ENCODE data around the gene PRR5L.
"Not testable (repeated sequence)": the region's sequence is repeated elsewhere in the genome, so short reads cannot be mapped to it uniquely, and the experiment has no call there.

The PRR5L gene

DNA sequence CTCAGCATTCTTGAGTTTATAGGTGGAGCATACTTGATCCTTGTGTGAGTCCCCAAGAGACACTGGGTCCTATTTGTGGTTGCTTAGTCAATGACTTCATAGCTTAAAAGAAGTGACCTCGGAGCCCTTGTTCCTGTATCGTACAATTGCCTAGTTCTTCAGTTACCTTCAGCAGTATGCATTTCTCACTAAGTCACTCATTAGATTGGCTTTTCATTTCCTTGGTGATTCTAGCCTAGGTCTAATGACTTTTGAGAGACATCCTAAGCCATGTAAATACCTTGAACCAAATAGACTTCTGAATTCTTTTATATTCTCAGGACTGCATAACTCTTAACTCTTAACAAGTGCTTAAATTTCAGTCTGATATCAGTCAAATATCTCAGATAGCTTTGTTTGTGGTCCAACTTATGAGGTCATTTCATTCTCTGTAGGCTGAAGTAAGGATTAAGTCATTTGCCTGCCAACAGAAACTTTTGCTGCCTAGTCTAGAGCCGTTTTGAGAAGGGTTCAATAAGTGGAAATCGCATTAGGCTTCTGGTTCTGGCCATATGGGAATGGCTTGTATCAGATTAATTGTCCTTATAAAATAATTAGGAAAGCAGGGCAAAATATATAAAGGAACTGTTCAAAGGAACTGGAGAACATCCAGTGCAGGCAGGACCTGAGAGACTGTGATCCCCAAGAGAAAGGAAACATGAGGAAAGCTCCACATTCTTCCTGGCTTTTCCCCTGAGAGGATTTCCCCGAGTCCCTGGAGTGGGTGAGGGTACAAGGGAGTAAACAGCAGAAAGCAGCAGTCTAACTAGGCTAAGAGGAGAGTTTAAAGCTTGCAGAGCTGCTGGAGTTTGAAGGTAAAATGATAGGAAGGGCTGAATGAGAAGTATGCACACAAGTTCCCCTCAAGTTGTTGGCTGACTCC is 174.1 kb downstream of the PRR5L start:
- DNase-seq: peak; percentile 49

DNA sequence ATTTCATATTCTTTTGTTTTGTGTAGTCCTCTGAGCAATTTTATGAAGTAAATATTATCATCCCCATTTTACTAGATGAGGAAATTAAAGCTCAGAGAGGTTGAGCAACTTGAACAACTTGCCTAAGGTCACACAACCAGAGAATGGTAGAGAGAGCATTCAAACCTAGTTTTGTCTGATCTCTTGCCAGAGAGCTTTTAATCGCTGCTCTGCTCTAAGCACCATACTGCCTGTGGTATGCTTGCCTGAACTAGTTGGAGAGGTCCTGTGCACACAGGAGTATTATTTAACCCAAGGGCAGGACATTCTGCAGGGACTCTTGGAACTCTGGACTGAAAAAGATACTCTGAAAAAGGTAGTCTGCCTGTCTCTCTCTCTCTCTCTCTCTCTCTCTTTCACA is 175.5 kb downstream of the PRR5L start:
- DNase-seq: no peak

DNA sequence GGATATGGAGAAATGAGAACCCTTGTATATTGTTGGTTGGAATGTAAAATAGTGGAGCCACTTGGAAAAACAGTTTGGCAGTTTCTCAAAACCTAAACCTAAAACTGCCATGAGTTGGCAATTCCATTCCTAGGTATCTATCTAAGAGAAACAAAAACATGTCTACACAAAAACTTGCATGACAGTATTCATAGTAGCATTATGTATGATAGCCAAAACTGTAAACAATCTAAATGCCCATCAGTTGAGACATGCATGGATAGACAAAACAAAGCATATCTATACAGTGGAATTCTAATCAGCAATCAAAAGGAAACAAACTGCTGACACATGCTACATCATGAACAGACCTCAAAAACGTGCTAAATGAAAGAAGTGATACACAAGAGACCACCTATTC is 179.1 kb downstream of the PRR5L start:
- DNase-seq: no peak

DNA sequence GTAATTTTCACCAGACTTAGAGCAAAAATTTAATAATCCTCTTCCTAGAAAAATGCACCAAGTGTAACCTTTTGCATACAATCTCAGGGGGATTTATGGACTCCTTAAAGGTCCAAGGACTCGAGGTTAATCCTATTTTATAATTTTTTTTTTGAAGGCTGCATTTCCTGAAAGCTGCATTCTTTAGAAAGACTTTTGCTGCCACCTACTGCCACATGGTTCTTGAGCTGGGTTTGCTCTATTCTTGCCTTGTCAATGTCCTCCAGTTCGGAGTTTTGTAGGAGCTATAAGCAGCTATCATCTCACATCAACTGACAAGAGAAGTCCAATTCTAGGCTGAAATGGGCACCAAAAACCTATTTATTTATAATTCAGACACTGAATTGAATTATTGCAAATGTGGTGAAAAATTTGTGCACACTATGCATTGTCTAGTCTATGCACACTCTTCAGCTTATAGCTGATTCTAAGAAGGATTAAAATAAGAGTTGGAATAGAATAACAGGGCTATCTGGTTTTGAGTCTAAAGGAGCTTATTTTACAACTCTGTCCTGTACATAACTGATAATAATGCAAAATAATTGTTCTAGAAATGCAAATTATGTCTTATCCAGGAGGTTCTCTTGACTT is 182.7 kb downstream of the PRR5L start:
- DNase-seq: peak; percentile 22

DNA sequence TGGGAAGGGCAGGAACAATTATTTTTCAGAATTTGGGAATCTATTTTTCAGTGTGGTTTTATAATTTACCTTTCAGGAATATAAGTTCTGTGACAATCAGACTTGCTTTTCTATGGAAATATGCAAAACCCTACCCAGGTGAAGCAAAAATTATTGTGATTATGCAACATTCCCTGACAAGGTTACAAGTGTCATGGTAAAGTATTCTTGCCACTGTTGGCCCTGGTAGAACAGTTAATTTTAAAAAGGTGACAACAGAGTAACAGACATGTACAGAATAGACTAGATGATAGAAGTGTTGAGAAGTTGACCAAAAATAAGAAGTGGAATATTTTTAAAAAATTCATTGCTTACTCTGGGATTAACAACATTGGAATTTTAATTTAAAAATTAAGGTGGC is 184.7 kb downstream of the PRR5L start:
- DNase-seq: no peak

DNA sequence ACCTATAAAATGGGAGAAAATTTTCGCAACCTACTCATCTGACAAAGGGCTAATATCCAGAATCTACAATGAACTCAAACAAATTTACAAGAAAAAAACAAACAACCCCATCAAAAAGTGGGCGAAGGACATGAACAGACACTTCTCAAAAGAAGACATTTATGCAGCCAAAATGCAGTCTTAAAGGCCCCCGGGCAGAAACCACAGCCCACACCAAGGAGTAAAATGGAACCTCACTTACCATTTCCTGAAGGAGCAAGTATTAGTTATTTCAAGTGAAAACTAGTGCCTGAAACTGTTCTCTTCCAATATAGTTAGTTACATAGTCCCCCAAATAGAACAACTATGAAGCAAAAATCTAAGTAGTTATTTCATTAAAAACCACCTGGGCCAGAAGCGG is 187.0 kb downstream of the PRR5L start:
- not testable (repeated sequence) for DNase-seq

DNA sequence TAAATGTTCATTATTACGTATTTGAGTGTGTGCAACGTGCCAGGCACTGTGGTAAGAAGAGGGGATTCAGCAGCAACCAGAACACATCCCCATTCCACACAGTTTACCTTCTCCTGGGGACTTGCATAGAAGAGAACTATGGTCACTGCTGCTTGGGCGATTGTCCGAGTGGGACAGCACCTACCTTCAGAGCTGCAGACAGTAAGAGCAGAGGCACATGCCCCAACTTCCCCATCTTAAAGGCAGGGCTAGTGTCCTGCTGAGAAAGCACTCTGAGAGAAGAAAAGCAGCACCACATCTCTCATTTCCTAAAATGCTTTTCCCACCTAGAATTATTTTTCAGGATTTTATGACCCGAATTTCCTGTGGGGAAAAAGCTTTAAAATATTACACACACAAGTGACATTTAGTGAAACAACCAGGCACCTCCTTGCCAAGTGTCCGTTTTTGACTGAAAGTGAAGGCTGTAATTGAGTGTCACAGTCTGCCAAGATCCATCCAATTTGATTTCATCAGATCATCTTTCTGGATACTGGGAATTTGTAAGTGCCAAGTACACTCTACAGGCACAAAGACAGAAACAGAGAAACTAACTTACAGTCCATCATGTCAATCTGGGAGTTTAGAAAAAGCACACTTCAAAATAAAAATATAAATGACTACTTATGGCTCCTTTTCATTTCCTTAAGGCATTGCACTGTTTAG is 189.4 kb downstream of the PRR5L start:
- DNase-seq: no peak

DNA sequence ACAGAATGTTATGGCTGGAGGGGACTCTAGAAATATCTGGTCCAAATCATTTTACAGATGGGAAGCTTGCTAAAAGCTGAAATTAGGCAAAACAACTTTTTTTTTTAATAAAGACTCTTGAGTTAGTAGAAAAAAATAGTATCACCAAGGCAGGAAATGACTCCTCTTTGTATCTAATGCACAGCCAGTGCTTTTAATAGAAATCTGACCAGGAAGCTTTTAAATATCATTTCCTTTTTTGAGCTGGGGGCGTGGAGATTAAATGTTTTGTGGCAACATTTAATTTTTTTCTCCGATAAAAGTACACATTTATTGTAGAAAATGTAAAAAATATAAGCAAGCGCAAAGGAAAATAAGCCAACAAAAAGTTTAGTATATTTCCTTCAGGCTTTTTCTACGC is 191.5 kb downstream of the PRR5L start:
- DNase-seq: no peak

DNA sequence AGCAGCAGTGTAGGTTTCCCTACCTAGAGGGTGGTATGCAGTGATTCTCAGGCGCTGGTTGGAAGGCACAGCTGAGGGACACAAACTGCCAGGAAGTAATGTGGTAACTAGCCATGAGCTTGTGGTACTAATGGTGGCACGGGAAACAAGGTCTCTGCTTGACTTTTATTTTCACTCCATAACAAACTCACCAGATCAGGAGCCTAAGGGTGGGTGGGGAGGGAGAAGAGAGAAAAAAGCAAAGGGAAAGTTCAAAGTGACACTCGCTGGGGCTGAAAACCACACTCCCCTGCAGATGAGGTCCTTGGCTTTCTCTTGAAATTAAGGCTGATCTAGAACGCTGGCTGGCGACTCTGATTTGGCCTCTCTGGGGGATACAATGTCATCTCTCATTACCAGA is 192.0 kb downstream of the PRR5L start:
- no peak for DNase-seq

DNA sequence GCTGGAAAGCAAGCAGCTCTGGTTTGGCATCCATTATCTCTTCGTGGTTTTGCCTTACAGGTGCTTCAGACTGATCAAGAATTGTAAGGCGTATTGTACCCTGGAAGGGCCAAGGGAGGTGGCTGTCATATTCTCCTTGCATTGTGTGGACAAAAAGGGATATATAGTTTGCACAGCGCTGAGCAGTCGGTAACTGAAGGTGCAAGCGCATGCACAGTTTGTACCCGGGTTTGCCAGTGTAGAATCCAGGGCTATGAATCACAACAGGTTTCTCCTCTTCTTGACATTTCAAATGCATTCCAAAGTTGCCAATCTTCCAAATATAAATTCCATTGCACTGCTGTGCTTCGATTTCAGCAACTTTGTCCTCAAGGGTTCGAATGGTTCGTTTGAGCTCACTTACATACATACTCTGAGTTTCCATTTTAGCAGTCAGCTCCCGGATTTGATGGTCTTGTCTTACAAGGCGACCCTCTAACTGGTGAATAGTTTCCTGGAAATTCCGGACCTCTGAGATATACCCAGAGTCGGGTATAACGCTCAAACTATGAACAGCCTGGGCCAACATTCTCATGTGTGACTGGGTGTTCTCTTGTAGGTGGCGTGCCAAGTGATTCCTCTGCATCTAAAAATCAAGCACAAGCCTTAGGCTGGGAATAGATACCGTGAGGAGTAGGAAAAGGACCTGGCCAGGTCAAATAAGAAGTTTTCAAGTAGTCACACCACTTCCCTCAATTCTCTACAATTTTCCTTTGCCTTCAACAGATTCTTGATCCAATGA is 194.1 kb downstream of the PRR5L start:
- DNase-seq: no peak

DNA sequence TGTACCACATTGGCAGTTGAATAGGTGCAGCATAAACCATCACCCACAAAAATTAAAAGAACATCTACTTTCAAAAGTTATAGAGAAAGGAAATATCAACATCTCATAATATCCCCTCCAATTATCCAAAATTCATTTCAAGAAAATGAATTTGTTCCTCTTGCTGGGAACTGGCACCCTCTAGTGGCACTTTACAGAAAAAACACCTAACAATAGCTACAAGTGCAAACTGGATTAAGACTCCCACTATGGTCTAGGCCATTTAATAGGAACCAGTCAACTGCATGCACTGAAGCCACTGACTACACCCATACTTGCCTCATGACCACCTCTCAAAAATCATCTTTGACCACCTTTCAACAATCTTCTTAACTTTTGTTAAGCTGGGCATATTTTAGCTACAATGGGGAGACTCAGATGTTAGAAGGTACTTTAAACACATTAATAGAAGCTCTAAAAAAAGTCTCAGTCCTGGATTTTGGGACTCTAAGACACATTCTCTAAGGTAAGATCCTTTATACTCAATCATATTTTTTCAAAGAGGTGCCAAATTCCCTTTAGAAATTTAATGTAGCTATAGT is 196.7 kb downstream of the PRR5L start:
- no peak for DNase-seq

DNA sequence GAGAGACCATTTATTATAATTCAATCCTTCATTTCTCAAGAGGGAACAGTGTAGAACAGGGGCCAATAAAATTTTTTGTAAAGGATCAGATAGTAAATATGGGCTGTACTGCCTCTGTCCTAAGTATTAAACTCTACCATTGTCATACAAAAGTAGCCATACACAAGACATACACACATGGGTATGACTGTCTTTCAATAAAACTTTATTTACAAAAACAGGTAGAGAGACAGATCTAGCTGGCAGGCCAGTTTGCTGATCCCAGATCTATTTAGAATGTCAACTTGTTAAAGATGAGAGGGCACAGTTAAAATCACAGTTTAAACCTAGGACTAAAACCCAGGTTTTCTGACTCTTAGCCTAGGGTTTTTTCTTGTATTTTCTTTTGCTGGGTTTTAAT is 197.2 kb downstream of the PRR5L start:
- DNase-seq: no peak

DNA sequence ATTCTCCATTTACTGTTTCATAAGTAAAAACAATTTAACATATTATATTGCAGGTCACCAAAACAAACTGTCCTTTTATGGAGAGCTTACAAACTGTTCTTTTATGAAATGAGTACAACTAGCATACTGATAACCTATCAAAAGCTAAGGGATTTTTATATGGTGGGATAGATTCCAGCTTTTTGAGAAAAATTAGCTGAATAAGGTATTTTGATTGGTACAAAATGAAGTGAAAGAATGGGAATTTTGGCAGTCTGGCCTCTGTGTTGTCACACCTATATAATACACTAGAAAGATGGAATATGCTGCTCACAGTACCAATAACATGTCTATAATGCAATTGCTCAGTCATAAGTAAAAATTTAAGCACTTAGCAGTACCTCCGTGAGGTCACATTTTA is 202.6 kb downstream of the PRR5L start:
- no peak for DNase-seq

DNA sequence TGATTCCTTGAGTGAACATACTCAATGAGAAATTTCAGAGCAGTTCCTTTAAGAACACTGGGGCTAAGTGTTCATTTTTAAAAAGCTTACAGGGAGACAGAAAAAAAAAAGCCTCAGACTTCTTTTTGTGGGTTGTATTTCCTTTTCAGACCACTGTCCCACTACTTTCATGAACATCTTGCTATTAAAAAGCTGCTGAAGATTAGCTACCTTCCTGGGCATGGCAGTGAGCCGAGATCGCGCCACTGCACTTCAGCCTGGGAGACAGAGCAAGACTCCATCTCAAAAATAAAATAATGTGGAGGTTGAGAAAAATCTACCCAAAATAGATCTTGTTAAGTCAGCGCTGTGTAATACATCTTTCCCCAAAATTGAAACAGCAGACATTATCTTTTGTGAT is 203.2 kb downstream of the PRR5L start:
- DNase-seq: no peak

DNA sequence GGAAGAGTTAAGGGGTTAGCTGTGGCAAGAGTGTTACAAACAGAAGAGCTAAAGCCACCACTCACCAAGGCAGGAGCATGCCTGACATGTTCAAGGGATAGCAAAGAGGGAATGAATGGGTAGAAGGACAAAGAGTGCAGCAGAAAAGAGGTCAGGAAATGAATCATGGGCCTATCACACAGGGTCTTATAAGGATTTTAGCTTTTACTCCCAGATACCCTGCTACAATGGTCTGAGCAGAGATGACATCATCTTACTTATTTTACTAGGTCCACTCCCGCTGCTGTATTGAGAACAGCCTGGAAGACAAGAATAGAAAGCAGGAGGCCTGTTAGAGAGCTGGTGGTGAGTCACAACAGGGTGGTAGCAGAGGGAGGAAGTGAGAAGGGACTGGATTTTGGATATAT is 204.2 kb downstream of the PRR5L start:
- DNase-seq: peak; percentile 88

DNA sequence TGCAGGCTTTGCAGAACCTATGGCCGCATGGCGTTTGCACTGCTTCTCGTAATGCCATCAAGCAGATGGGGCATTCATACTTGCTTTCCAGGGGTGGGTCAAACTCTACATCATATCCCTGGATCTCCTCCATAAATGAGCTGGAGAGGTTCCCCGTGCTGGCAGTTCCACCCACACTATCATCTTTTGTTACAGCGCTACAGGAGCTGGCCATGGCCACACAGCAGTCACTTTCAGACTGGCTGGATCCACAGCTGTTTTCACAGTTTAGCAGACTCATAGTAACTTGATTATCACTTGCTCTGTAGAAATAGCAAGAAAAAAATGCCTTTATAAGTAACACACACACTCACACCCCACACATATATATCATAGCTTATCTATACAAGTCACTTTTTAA is 205.1 kb downstream of the PRR5L start:
- no peak for DNase-seq

DNA sequence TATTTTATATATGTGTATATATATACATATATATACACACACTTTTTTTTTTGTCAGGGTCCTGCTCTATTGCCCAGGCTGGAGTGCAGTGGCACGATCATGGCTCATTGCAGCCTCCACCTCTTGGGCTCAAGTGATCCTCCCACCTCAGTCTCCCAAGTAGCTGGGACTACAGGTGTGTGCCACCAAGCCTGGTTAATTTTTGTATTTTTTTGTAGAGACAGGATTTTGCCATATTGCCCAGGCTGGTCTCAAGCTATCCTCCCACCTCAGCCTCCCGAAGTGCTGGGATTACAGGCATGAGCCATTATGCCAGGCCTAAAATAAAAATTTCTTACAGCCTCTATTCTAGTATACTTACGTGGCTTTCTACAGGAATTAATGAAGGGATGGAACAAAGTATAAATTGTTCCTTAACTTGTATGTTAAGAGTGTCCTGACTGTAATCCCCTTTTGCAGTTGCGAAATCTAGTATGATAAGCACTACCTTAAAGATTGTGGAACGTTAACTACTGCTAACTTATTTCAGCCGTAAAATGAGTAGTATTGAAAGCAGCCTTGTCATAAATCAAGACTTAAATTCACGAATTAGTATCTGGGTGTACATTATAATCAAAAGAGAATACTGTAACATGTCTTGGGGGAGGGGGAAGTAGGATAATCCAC is 211.9 kb downstream of the PRR5L start:
- DNase-seq: no peak

DNA sequence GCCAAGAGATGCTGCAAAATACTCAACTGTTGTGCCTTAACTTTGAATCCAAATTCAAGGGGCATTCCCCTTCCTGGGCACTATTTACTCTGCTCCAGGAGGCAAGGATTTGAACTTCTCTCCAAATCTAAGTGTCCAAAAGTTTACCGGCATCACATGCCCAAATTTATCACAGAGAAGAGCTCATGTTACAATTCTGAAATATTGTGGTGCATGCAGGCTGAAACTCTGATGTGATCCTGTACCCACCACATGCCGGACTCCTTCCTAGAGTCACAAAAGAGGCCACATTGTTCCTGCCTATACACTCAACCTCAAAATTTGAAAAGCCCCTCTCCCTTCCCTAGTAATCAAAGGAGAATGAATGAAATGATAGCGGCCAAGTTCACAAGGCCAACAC is 212.7 kb downstream of the PRR5L start:
- DNase-seq: no peak

DNA sequence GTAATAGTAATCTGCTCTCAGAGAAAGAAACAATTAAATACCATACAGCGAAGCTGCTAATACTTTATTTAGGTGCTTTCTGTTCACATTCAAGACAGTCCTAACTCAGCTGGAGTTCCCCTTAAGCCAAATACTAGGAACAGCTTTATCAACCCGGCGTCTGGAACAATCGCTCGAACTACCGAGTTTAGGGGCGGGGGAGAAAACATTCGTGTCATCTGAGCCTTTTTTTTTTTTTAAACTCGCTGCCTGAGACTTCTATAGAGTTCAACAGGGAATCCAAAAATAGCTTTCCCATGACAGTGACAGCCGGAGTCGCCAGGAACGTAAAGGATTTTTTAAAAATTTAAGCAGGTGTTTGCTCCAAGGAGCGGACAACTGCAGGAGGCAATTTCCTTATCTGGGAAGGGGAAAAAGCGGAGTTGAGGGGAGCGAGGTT is 213.1 kb downstream of the PRR5L start:
- DNase-seq: no peak

DNA sequence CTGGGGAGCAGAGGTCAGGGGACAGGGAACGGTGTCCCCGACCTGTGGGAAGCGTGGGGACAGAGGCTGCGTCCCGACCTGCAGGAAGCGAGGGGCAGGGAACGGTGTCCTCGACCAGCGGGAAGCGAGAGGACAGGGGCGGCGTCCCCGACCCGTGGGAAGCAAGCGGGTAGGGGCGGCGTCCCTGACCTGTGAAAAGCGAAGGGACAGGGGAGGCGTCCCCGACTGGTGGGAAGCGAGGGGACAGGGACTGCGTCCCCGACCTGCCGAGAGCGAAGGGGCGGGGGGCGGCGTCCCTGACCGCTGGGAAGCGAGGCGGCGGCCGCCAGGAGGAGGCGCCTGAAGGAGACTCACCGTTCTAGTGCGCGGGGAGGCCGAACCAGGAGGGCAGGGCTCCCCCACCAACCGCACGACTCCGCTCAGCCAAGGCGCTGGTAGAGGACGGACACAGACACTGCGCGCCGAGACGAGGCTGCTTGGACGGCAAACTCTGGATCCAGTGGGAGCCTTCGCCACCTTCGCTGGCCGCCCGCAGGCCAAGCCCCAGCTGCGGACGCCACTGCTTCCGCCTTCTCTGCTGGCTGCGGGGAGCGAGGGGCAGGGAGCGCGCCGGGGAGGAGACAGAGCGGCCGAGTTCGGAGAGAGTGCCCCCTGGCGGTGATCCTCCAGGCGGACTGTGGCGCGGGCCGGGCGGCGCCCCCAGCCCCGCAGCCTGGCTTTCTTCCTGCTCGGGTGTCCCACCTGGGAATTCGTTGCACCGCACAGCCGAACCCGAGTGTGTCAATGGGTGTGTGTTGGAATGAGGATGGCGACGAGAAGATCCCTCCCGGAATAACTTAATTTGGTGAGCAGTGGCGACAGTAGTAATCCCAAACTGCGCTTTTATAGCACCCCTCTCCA is 213.9 kb downstream of the PRR5L start, which contains the start of gene TRAF6:
Gene TRAF6, minus strand, starts transcription at position 579 of the 900 bp plus-strand sequence. CDS start 8,757 bp downstream, outside the sequence.
- peak; percentile 70 for DNase-seq

DNA sequence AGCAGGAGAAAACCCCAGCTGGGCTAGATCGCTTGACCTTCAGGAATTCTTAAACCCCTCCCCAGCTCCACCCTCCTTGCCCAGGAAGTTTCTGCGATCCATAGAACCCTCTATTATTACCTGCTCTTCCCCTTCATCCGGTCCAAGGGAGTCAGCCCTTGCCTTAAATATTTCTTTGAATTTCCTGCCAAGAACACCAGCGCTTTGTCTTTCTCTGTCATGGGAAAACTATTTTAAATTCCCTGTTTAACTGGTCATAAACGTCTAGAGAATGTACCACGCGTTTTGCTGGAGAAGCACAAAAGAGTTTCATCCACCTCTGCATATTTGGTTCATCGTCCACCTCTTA is 214.5 kb downstream of the PRR5L start:
- peak; percentile 53 for DNase-seq
